ENCODE data around the gene TP53TG3E. TPM values are rescaled to one million over a fixed set of nuclear protein-coding genes. Genes with fewer than 3 reads are reported as not detected.
"Not testable (repeated sequence)": the region's sequence is repeated elsewhere in the genome, so short reads cannot be mapped to it uniquely, and the experiment has no call there.

Gene TP53TG3E
- total RNA-seq: not detected
- not detected for total RNA-seq (2013)

- not testable (repeated sequence) for ATAC-seq
These were observed at the start of gene TP53TG3E for GRCh38 chr16:33304006-33304405. Gene TP53TG3E, plus strand, starts transcription at chr16:33304306. Its CDS starts 68 bp downstream, at chr16:33304374.

GRCh38 chr16:33336226-33337012 is 32.3 kb downstream of the TP53TG3E start:
- H3K4me3 Mint-ChIP-seq; H3K4me3 ChIP-seq (ENCODE audit: low read length); H3K27me3 ChIP-seq (ENCODE audit: control insufficient read depth, insufficient read depth, low read length); H3K36me3 ChIP-seq (ENCODE audit: control insufficient read depth, insufficient read depth, low read length); H3K27me3 Mint-ChIP-seq (ENCODE audit: low read depth in 2 of 2); H3K4me1 ChIP-seq (ENCODE audit: control insufficient read depth, insufficient read depth, low read length); H3K4me1 Mint-ChIP-seq; H3K27ac ChIP-seq (ENCODE audit: low read length); ATAC-seq; H3K36me3 Mint-ChIP-seq; H3K27ac Mint-ChIP-seq; H3K9me3 Mint-ChIP-seq; intact Hi-C loops (cut with micrococcal nuclease): not testable (repeated sequence)
- DNase-seq: peak in 1 of 2 donors; percentile 45
- H3K9me3 ChIP-seq (ENCODE audit: control insufficient read depth, insufficient read depth, low read length): peaks cover 17% of the 10 kb centered on the region
- WGBS (ENCODE audit: insufficient coverage): 83% methylated on average over 4 of the region's 4 CpGs

More at GRCh38 chr16:33304006-33304405, at the start of gene TP53TG3E:
- H3K36me3 ChIP-seq (ENCODE audit: control insufficient read depth, insufficient read depth, low read length); H3K9me3 Mint-ChIP-seq; H3K4me1 Mint-ChIP-seq; H3K4me3 ChIP-seq (ENCODE audit: low read length); H3K27ac ChIP-seq (ENCODE audit: low read length); H3K27ac Mint-ChIP-seq; H3K4me3 Mint-ChIP-seq; H3K9me3 ChIP-seq (ENCODE audit: control insufficient read depth, insufficient read depth, low read length); H3K4me1 ChIP-seq (ENCODE audit: control insufficient read depth, insufficient read depth, low read length); DNase-seq; intact Hi-C loops (cut with micrococcal nuclease); H3K36me3 Mint-ChIP-seq; H3K27me3 ChIP-seq (ENCODE audit: control insufficient read depth, insufficient read depth, low read length); H3K27me3 Mint-ChIP-seq (ENCODE audit: low read depth in 2 of 2): not testable (repeated sequence)
- WGBS (ENCODE audit: insufficient coverage): no CpG with 5 or more reads among the region's 25 CpGs

GRCh38 chr16:33337627-33338542 is 33.8 kb downstream of the TP53TG3E start:
- H3K36me3 Mint-ChIP-seq; H3K27me3 Mint-ChIP-seq (ENCODE audit: low read depth in 2 of 2); intact Hi-C loops (cut with micrococcal nuclease); H3K36me3 ChIP-seq (ENCODE audit: control insufficient read depth, insufficient read depth, low read length); H3K27ac Mint-ChIP-seq; H3K4me1 Mint-ChIP-seq; H3K9me3 Mint-ChIP-seq; H3K27ac ChIP-seq (ENCODE audit: low read length); H3K4me3 ChIP-seq (ENCODE audit: low read length); ATAC-seq; H3K4me1 ChIP-seq (ENCODE audit: control insufficient read depth, insufficient read depth, low read length); H3K27me3 ChIP-seq (ENCODE audit: control insufficient read depth, insufficient read depth, low read length); H3K4me3 Mint-ChIP-seq: not testable (repeated sequence)
- peak in 1 of 2 donors; percentile 41 for DNase-seq
- peaks cover 17% of the 10 kb centered on the region for H3K9me3 ChIP-seq (ENCODE audit: control insufficient read depth, insufficient read depth, low read length)
- WGBS (ENCODE audit: insufficient coverage): 86% methylated on average over 5 of the region's 5 CpGs

- H3K27ac Mint-ChIP-seq; H3K27me3 Mint-ChIP-seq (ENCODE audit: low read depth in 2 of 2); H3K4me3 Mint-ChIP-seq; H3K36me3 Mint-ChIP-seq; H3K4me1 ChIP-seq (ENCODE audit: control insufficient read depth, insufficient read depth, low read length); H3K36me3 ChIP-seq (ENCODE audit: control insufficient read depth, insufficient read depth, low read length); H3K27me3 ChIP-seq (ENCODE audit: control insufficient read depth, insufficient read depth, low read length); H3K4me1 Mint-ChIP-seq; H3K9me3 Mint-ChIP-seq; H3K4me3 ChIP-seq (ENCODE audit: low read length); ATAC-seq; intact Hi-C loops (cut with micrococcal nuclease); H3K27ac ChIP-seq (ENCODE audit: low read length): not testable (repeated sequence)
- DNase-seq: peak in 1 of 2 donors; percentile 16
- peaks cover 17% of the 10 kb centered on the region for H3K9me3 ChIP-seq (ENCODE audit: control insufficient read depth, insufficient read depth, low read length)
- 83% methylated on average over 2 of the region's 2 CpGs for WGBS (ENCODE audit: insufficient coverage)
These were observed 34.4 kb downstream of the TP53TG3E start for GRCh38 chr16:33338543-33338951.

- H3K9me3 ChIP-seq (ENCODE audit: control insufficient read depth, insufficient read depth, low read length): peaks cover 17% of the 10 kb centered on the region
- H3K27ac Mint-ChIP-seq; H3K27me3 ChIP-seq (ENCODE audit: control insufficient read depth, insufficient read depth, low read length); H3K4me1 Mint-ChIP-seq; intact Hi-C loops (cut with micrococcal nuclease); H3K4me3 Mint-ChIP-seq; H3K36me3 ChIP-seq (ENCODE audit: control insufficient read depth, insufficient read depth, low read length); H3K4me3 ChIP-seq (ENCODE audit: low read length); H3K4me1 ChIP-seq (ENCODE audit: control insufficient read depth, insufficient read depth, low read length); H3K9me3 Mint-ChIP-seq; ATAC-seq; H3K27me3 Mint-ChIP-seq (ENCODE audit: low read depth in 2 of 2); H3K36me3 Mint-ChIP-seq; H3K27ac ChIP-seq (ENCODE audit: low read length): not testable (repeated sequence)
- WGBS (ENCODE audit: insufficient coverage): 85% methylated on average over 3 of the region's 4 CpGs
- peak in 1 of 2 donors; percentile 29 for DNase-seq
These were observed 35.3 kb downstream of the TP53TG3E start for GRCh38 chr16:33339093-33340061.

Other genes starting within 250 kb of the TP53TG3E start
- gene TP53TG3C, start 110.1 kb upstream of the TP53TG3E start, total RNA-seq: not detected
- gene TP53TG3B, start 56.5 kb downstream of the TP53TG3E start, total RNA-seq: not detected
- not detected for gene TP53TG3F, start 155.3 kb downstream of the TP53TG3E start, total RNA-seq

Data from natural killer cell (primary cell).